Nephron progenitor cell (in vitro differentiated cells): Measurements from ENCODE around the gene USP6NL.

Source experiments
- DNase-seq: peaks from one replicate; pipeline ENCODE4 v3.0.0; 2021
- H3K27ac Mint-ChIP-seq: 2 replicates; pipeline ENCODE4 v1.8.0; 2021; ENCODE audit warnings: mild to moderate bottlenecking, moderate library complexity, mixed read lengths
- H3K27me3 Mint-ChIP-seq: 2 replicates; pipeline ENCODE4 v1.8.0; 2021; ENCODE audit warnings: mild to moderate bottlenecking, low read depth, mixed read lengths; ENCODE audit not compliant: poor library complexity
- H3K36me3 Mint-ChIP-seq: 2 replicates; pipeline ENCODE4 v1.8.0; 2021; ENCODE audit warnings: low read depth, mixed read lengths
- H3K4me1 Mint-ChIP-seq: 2 replicates; pipeline ENCODE4 v1.8.0; 2021; ENCODE audit warnings: mixed read lengths
- H3K4me3 Mint-ChIP-seq: 2 replicates; pipeline ENCODE4 v1.8.0; 2021; ENCODE audit warnings: mild to moderate bottlenecking, moderate library complexity, mixed read lengths
- H3K9me3 Mint-ChIP-seq: 2 replicates; pipeline ENCODE4 v1.8.0; 2021; ENCODE audit warnings: mild to moderate bottlenecking, moderate library complexity, mixed read lengths
- CTCF ChIP-seq: fragments of 200-600 bp; sonication (generic); IDR thresholded peaks from 2 replicates; pipeline ENCODE4 v1.5.0; 2021; ENCODE audit warnings: antibody characterized with exemption

The USP6NL gene

GRCh38 chr10:11647676-11648075 lies 36.2 kb upstream of the USP6NL start:
- no peaks in the 10 kb centered on the region for H3K9me3 Mint-ChIP-seq
- H3K27me3 Mint-ChIP-seq = no peaks in the 10 kb centered on the region
- DNase-seq = no peak
- no peak overlapping the region for H3K4me3 Mint-ChIP-seq
- TF ChIP-seq CTCF = no peak
- H3K27ac Mint-ChIP-seq = no peak overlapping the region
- no peaks in the 10 kb centered on the region for H3K36me3 Mint-ChIP-seq
- H3K4me1 Mint-ChIP-seq = no peaks in the 10 kb centered on the region

- H3K4me3 Mint-ChIP-seq = no peak overlapping the region
- TF ChIP-seq CTCF = no peak
- H3K4me1 Mint-ChIP-seq = no peaks in the 10 kb centered on the region
- H3K27me3 Mint-ChIP-seq = no peaks in the 10 kb centered on the region
- no peaks in the 10 kb centered on the region for H3K36me3 Mint-ChIP-seq
- no peak overlapping the region for H3K27ac Mint-ChIP-seq
- DNase-seq = no peak
- H3K9me3 Mint-ChIP-seq = no peaks in the 10 kb centered on the region
Measured at GRCh38 chr10:11646450-11646849, 35.0 kb upstream of the USP6NL start.

DNA sequence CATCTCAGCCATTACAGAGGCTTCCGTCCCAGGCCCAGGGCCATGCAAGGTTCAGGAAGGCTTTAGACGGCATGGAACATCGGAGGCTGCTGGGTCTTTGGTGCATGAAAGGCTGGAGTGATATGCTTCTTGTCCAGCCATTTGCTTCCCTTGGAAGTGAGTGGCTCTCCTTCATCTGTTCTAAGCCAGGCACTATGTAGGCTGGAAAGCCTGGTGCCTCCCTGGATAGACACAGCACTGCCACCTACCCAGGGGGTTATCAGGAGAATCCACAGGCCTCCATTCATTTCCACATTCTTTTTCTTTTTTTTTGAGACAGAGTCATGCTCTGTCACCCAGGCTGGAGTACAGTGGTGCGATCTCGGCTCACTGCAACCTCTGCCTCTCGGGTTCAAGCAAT lies 31.6 kb upstream of the USP6NL start:
- TF ChIP-seq CTCF = no peak

DNA sequence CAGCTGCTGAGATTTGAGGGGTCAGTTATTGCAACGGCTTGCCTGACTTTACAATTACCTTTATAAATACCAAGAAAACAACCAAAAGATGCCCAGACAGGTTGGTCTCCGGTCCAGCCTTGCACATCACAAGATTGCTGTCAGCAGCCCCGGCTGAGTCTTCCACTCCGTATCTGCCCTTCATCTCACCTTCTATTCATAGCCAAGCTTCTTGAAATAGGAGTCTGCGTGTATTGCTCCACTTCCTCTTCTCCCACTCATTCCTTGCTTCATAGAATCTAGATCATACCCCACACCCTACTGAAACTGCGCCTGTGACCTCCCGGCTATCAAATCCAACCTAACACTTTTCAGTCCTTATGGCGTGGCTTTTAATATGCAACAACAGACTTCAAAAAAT lies 31.1 kb upstream of the USP6NL start:
- Mint-ChIP-seq H3K27me3 (peaks cover 3% of the 10 kb centered on the region), H3K36me3 (no peaks in the 10 kb centered on the region), H3K27ac (no peak overlapping the region), H3K4me1 (no peaks in the 10 kb centered on the region), H3K9me3 (no peaks in the 10 kb centered on the region), H3K4me3 (no peak overlapping the region)
- no peak for TF ChIP-seq CTCF
- DNase-seq = no peak

More for the DNA sequence above, 31.6 kb upstream of the USP6NL start:
- DNase-seq = no peak
- H3K27me3 Mint-ChIP-seq = peaks cover 3% of the 10 kb centered on the region
- H3K9me3 Mint-ChIP-seq = no peaks in the 10 kb centered on the region
- H3K36me3 Mint-ChIP-seq = no peaks in the 10 kb centered on the region
- no peaks in the 10 kb centered on the region for H3K4me1 Mint-ChIP-seq
- no peak overlapping the region for H3K4me3 Mint-ChIP-seq
- no peak overlapping the region for H3K27ac Mint-ChIP-seq

DNA sequence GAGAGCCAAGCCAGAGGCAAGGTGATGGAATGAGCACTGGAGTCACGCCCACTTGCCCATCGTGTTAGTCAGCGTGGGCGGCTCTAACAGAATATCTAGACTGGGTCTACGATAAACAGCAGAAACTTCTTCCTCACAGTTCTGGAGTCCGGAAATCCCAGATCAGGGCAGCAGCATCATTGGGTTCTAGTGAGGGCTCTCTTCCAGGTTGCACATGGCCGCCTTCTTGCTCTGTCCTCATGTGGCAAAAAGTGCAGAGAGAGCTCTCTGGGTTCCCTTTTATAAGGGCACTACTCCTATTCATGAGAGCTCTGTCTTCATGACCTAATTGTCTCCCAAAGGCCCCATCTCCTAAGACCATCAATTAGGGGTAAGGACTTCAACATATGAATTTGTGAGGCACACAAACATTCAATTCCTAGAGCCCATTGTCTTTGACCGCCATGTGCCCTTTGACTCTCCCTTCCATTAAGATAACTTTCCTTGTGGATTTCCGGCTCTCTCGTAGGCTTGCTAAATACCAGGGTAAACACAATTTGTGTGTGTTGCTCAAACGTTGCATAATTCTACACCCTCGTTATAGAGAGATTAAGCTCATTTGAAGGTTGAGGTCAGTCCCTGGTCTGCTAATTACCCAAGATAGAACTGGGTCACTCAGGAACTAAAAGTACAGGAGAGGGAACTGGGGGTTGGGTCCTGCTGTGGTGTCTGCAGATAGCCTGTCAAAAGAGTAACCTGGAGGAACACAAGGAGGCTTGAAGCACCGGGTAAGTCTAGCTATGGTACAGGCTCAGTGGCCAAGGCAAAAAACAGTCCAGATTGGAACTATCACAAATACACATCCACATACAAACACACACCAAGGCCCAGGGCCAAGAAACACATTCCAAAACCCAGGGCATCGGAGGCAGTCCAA lies 28.7 kb upstream of the USP6NL start:
- Mint-ChIP-seq H3K9me3 (no peaks in the 10 kb centered on the region), H3K4me3 (no peak overlapping the region), H3K36me3 (no peaks in the 10 kb centered on the region), H3K27ac (no peak overlapping the region), H3K4me1 (peaks cover 14% of the 10 kb centered on the region), H3K27me3 (peaks cover 3% of the 10 kb centered on the region)
- no peak for DNase-seq
- no peak for TF ChIP-seq CTCF

DNA sequence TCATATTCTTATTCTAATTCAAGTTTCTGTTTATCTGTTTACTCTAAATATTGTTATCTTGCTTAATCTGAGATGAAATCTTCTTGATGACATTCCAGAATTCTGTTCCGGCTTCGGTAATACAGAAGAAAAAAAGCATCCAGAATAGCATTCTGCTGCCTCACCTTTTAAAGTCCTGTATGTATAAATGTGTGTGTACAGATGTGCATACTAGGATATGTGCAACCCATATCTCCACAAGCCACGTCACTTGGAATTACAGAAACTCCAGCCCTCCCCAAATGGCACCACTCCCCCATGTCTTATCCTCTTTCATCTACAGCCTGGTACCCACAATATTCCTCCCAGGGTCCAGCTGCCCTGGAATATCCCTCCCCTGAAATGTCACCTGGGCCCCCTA lies 27.9 kb upstream of the USP6NL start:
- H3K4me1 Mint-ChIP-seq = peaks cover 14% of the 10 kb centered on the region
- no peak for DNase-seq
- H3K27ac Mint-ChIP-seq = no peak overlapping the region
- H3K36me3 Mint-ChIP-seq = no peaks in the 10 kb centered on the region
- H3K27me3 Mint-ChIP-seq = peaks cover 3% of the 10 kb centered on the region
- TF ChIP-seq CTCF = no peak
- no peaks in the 10 kb centered on the region for H3K9me3 Mint-ChIP-seq
- no peak overlapping the region for H3K4me3 Mint-ChIP-seq
